OCI-LY3 (cell line): ENCODE measurements around the gene PTGES3L.
"Not testable (repeated sequence)": the region's sequence is repeated elsewhere in the genome, so short reads cannot be mapped to it uniquely, and the experiment has no call there.

Source experiments
- H2AFZ ChIP-seq: fragments of 200-600, 300-600 bp; shearing (Covaris generic); 2 replicates; pipeline ENCODE4 v1.6.0; 2014; ENCODE audit warnings: antibody characterized with exemption, low read depth, low read length
- H3K27ac ChIP-seq: fragments of 200-600, 300-600 bp; sonication (generic); 2 replicates; pipeline ENCODE4 v1.5.1; 2014; ENCODE audit warnings: mild to moderate bottlenecking, low read length, moderate library complexity, mixed read lengths
- H3K27me3 ChIP-seq: fragments of 200-600, 300-600 bp; sonication (generic); 2 replicates; pipeline ENCODE4 v1.6.1; 2014; ENCODE audit warnings: low read depth, low read length, mixed read lengths
- H3K36me3 ChIP-seq: fragments of 200-600, 300-600 bp; sonication (generic); replicated peaks from 2 replicates; pipeline ENCODE3; 2014; ENCODE audit warnings: low read depth, low read length, mixed read lengths
- H3K4me1 ChIP-seq: fragments of 300-600, 200-600 bp; sonication (generic); 2 replicates; pipeline ENCODE4 v1.6.1; 2014; ENCODE audit warnings: low read length, mixed read lengths
- H3K4me2 ChIP-seq: fragments of 200-600, 300-600 bp; sonication (generic); 2 replicates; pipeline ENCODE4 v1.6.1; 2014; ENCODE audit warnings: low read length, mixed read lengths
- H3K4me3 ChIP-seq: fragments of 300-600, 200-600 bp; sonication (generic); 2 replicates; pipeline ENCODE4 v1.5.1; 2014; ENCODE audit warnings: antibody characterized with exemption, mild to moderate bottlenecking, low read length, moderate library complexity
- H3K79me2 ChIP-seq: fragments of 300-600, 200-600 bp; shearing (Covaris generic); 2 replicates; pipeline ENCODE4 v1.6.1; 2014; ENCODE audit warnings: mild to moderate bottlenecking, low read length, mixed read lengths
- H3K9ac ChIP-seq: fragments of 300-600, 200-600 bp; shearing (Covaris generic); 2 replicates; pipeline ENCODE4 v1.6.0; 2014; ENCODE audit warnings: mild to moderate bottlenecking, low read length, moderate library complexity
- H3K9me3 ChIP-seq: fragments of 200-600, 300-600 bp; shearing (Covaris generic); 2 replicates; pipeline ENCODE4 v1.6.1; 2014; ENCODE audit warnings: low read length, mixed read lengths; ENCODE audit not compliant: insufficient read depth
- H4K20me1 ChIP-seq: fragments of 200-600, 300-600 bp; sonication (generic); 2 replicates; pipeline ENCODE4 v1.6.1; 2016; ENCODE audit warnings: low read length, mixed read lengths; ENCODE audit not compliant: insufficient read depth
- CTCF ChIP-seq: fragments of 200-600, 300-600 bp; sonication (generic); IDR thresholded peaks from 2 replicates; pipeline ENCODE4 v1.5.1; 2014; ENCODE audit warnings: antibody characterized with exemption, low read length, low read depth
- EZH2phosphoT487 ChIP-seq: fragments of 200-600 bp; shearing (Covaris generic); IDR thresholded peaks from 2 replicates; pipeline ENCODE4 v1.6.1; 2018; ENCODE audit warnings: antibody characterized with exemption, mixed run types, low read depth

PTGES3L gene

GRCh38 chr17:42980766-42981397 is 1.0 kb upstream of the PTGES3L start:
- H3K4me1 ChIP-seq = peaks cover 50% of the 10 kb centered on the region
- peaks cover 53% of the 10 kb centered on the region for H3K79me2 ChIP-seq

GRCh38 chr17:42980274-42980765 is 440 bp upstream of the PTGES3L start, which contains the start of gene RUNDC1:
Gene RUNDC1 (plus strand): TSS chr17:42980565. CDS start chr17:42980577, 12 bp downstream.
- Histone ChIP-seq H3K9ac (peak within 1 kb of the TSS; percentile 95), H3K4me2 (peak within 1 kb of the TSS; percentile 98), H3K4me1 (peaks cover 51% of the 10 kb centered on the region), H4K20me1 (peaks cover 5% of the 10 kb centered on the region; the same call in 1 of the 2 replicates), H3K4me3 (peak within 1 kb of the TSS; percentile 83), H3K79me2 (peaks cover 50% of the 10 kb centered on the region), H3K27me3 (no peaks in the 10 kb centered on the region), H3K36me3 (peaks cover 13% of the 10 kb centered on the region), H3K9me3 (no peaks in the 10 kb centered on the region), H3K27ac (peak within 1 kb of the TSS; percentile 88), H2AFZ (0 out of 2 replicates have a peak within 1 kb of the TSS, but pooled peaks have one; percentile 19)
- no peak for TF ChIP-seq EZH2phosphoT487
- TF ChIP-seq CTCF = no peak

More at GRCh38 chr17:42980766-42981397, 1.0 kb upstream of the PTGES3L start:
- Histone ChIP-seq H3K27me3 (no peaks in the 10 kb centered on the region), H2AFZ (no peak overlapping the region), H3K4me2 (peak overlapping the region; percentile 98), H3K4me3 (peak overlapping the region; percentile 83), H3K27ac (peak overlapping the region; percentile 88), H4K20me1 (peaks cover 5% of the 10 kb centered on the region; the same call in 1 of the 2 replicates), H3K36me3 (peaks cover 13% of the 10 kb centered on the region), H3K9me3 (no peaks in the 10 kb centered on the region), H3K9ac (peak overlapping the region; percentile 95)
- TF ChIP-seq CTCF = peak; percentile 22
- TF ChIP-seq EZH2phosphoT487 = no peak

GRCh38 chr17:42975701-42976100 is 4.2 kb downstream of the PTGES3L start:
- H2AFZ ChIP-seq, H3K9ac ChIP-seq, H3K27me3 ChIP-seq, H4K20me1 ChIP-seq, H3K9me3 ChIP-seq, H3K36me3 ChIP-seq: not testable (repeated sequence)
- Histone ChIP-seq H3K27ac (peak overlapping the region; percentile 50), H3K79me2 (peaks cover 12% of the 10 kb centered on the region), H3K4me3 (peak overlapping the region; percentile 0; the same call in 1 of the 2 replicates), H3K4me1 (peaks cover 30% of the 10 kb centered on the region), H3K4me2 (peak overlapping the region; percentile 58)

- Histone ChIP-seq H2AFZ (no peak overlapping the region), H3K9me3 (no peaks in the 10 kb centered on the region), H4K20me1 (no peaks in the 10 kb centered on the region), H3K36me3 (peaks cover 2% of the 10 kb centered on the region), H3K27me3 (no peaks in the 10 kb centered on the region), H3K79me2 (peaks cover 10% of the 10 kb centered on the region), H3K4me1 (peaks cover 30% of the 10 kb centered on the region), H3K4me3 (0 out of 2 replicates have a peak overlapping the region, but pooled peaks have one; percentile 0), H3K9ac (no peak overlapping the region), H3K4me2 (peak overlapping the region; percentile 58), H3K27ac (peak overlapping the region; percentile 50)
- TF ChIP-seq EZH2phosphoT487 (no peak), CTCF (no peak)
Observed at GRCh38 chr17:42975265-42975664, 4.6 kb downstream of the PTGES3L start.

GRCh38 chr17:42973323-42973722 is 6.6 kb downstream of the PTGES3L start:
- H3K9me3 ChIP-seq, H3K4me3 ChIP-seq, H3K9ac ChIP-seq, H3K36me3 ChIP-seq, H3K27me3 ChIP-seq, H3K4me2 ChIP-seq, H3K27ac ChIP-seq, H2AFZ ChIP-seq, H4K20me1 ChIP-seq, H3K79me2 ChIP-seq: not testable (repeated sequence)
- H3K4me1 ChIP-seq = peaks cover 35% of the 10 kb centered on the region
